GM12875 (cell line): ENCODE measurements around the gene FMO3.

ENCODE experiments used
- H3K4me3 ChIP-seq: one replicate; pipeline ENCODE4 v1.5.1; 2011; ENCODE audit warnings: low read depth, low read length, control low read depth
- TF ChIP-seq, protein P1 (sequence below): IDR thresholded peaks from 2 replicates; pipeline ENCODE4 v1.5.1; 2011; ENCODE audit warnings: low read depth, mild to moderate bottlenecking, control low read depth, inconsistent platforms, low read length, moderate library complexity, borderline replicate concordance; ENCODE audit not compliant: insufficient read depth

The FMO3 gene

GRCh38 chr1:171115280-171115897 is 24.7 kb downstream of the FMO3 start:
- TF ChIP-seq, protein P1, sequence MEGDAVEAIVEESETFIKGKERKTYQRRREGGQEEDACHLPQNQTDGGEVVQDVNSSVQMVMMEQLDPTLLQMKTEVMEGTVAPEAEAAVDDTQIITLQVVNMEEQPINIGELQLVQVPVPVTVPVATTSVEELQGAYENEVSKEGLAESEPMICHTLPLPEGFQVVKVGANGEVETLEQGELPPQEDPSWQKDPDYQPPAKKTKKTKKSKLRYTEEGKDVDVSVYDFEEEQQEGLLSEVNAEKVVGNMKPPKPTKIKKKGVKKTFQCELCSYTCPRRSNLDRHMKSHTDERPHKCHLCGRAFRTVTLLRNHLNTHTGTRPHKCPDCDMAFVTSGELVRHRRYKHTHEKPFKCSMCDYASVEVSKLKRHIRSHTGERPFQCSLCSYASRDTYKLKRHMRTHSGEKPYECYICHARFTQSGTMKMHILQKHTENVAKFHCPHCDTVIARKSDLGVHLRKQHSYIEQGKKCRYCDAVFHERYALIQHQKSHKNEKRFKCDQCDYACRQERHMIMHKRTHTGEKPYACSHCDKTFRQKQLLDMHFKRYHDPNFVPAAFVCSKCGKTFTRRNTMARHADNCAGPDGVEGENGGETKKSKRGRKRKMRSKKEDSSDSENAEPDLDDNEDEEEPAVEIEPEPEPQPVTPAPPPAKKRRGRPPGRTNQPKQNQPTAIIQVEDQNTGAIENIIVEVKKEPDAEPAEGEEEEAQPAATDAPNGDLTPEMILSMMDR: no peak
- no peak overlapping the region for H3K4me3 ChIP-seq

- TF ChIP-seq, protein P1: no peak
- H3K4me3 ChIP-seq: no peak overlapping the region
Observed at GRCh38 chr1:171116676-171117075, 26.0 kb downstream of the FMO3 start.

DNA sequence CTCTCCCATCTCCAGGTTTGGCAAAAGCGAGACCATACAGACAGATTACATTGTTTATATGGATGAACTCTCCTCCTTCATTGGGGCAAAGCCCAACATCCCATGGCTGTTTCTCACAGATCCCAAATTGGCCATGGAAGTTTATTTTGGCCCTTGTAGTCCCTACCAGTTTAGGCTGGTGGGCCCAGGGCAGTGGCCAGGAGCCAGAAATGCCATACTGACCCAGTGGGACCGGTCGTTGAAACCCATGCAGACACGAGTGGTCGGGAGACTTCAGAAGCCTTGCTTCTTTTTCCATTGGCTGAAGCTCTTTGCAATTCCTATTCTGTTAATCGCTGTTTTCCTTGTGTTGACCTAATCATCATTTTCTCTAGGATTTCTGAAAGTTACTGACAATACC is 26.4 kb downstream of the FMO3 start:
- no peak overlapping the region for H3K4me3 ChIP-seq
- TF ChIP-seq, protein P1: no peak

- TF ChIP-seq, protein P1: no peak
- no peak overlapping the region for H3K4me3 ChIP-seq
Observed at GRCh38 chr1:171119648-171120047, 28.9 kb downstream of the FMO3 start.

- TF ChIP-seq, protein P1: no peak
- no peak overlapping the region for H3K4me3 ChIP-seq
Observed at GRCh38 chr1:171122299-171122698, 31.6 kb downstream of the FMO3 start.

DNA sequence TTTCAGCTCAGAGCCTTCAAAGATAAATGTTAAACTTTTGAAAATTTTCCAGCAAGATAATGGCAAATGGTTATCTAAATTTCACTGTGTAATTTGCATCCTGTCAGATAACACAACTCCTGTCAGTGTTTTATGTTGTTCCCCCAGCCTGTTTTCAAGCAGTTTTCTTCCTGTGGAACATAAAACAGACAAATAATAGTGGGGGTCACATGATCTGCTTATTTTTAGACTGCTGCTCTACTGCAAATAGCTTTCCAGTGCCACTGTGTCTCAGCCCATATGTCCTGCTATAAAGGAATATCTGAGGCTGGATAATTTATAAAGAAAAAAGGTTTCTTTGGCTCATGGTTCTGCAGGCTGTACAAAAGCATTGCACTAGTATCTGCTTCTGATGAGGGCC is 32.2 kb downstream of the FMO3 start:
- TF ChIP-seq, protein P1: no peak
- no peak overlapping the region for H3K4me3 ChIP-seq

DNA sequence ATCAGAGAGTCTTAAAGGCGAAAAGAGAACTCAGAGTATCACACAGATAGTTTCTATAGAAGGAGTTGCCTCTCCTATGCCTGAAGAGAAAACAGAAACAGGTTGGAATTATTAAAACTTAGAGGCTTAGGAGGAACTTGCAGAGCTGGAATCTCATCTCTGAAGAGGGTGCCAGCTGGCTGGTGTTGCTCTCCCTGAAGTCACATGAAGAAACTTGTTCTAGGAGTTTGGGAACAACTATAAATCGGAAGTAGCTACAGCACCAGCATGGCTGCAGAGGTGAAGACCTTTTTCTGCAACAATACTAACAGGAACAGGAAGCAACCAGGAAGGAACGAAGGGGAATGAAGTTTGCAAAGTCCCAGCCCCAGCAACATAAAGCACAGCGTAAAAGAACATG is 35.8 kb downstream of the FMO3 start:
- H3K4me3 ChIP-seq: no peak overlapping the region
- TF ChIP-seq, protein P1: no peak
